ENCODE measurements around the gene GALNTL6.

Gene GALNTL6

DNA sequence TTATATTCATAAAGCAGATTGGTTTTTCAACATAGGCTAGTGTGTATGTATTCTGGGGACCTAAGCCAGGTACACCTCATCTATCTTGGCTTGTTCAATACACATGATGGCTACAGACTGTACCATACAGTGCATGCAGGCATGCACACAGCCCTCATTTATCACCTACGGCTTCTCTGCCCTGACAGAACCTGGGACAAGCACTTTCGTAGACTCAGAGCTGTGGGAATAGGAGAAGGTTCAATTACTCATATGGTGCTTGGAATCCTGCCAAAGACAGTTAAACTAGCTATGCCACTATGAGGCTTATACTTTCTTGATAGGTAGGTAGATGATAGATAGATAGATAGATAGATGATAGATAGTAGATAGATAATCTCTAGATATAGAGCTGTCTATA lies 457.2 kb downstream of the GALNTL6 start:
- H3K4me1 ChIP-seq (ENCODE audit: insufficient read depth, insufficient read length) = no peaks in the 10 kb centered on the region
- no peak overlapping the region for H3K9ac ChIP-seq (ENCODE audit: insufficient read length, low read depth)
- H3K4me3 ChIP-seq (ENCODE audit: insufficient read length, low read depth) = no peak overlapping the region
- no peaks in the 10 kb centered on the region for H3K27me3 ChIP-seq (ENCODE audit: insufficient read depth, insufficient read length)
- no peaks in the 10 kb centered on the region for H3K36me3 ChIP-seq (ENCODE audit: insufficient read depth, insufficient read length, low read length)
- no peak for TF ChIP-seq ZNF274 (IDR thresholded peaks at IDR 0.05; ENCODE audit: low read depth, low read length)
- DNase-seq (ENCODE audit: low read depth, low spot score) = no peak
- no peaks in the 10 kb centered on the region for H3K9me3 ChIP-seq (ENCODE audit: insufficient read depth, low read length)

DNA sequence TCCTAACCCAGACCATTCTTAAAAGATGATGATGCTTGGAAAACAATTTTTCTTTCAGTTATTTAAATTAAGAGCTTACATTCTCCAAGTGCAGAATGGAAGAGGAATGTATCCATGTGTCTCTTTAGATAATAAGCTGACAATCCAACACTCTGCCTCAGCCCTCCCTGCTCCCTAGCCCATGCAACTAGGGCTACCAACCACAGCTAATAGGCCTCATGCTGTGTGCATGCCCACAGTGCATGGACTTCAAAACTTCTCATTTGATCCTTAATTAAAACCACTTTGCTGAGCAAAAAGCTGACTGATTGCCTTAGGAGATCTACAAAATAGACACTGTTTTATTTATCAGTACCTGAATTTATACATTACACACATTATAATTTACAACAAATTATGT lies 473.9 kb downstream of the GALNTL6 start:
- TF ChIP-seq YY1 (IDR thresholded peaks at IDR 0.05; ENCODE audit: insufficient read depth, insufficient read length) (no peak), SUZ12 (IDR thresholded peaks at IDR 0.05; ENCODE audit: extremely low read depth, insufficient read depth, insufficient read length) (no peak), ZNF274 (IDR thresholded peaks at IDR 0.05; ENCODE audit: low read depth, low read length) (no peak)
- H3K9me3 ChIP-seq (ENCODE audit: insufficient read depth, low read length) = no peaks in the 10 kb centered on the region
- H3K4me1 ChIP-seq (ENCODE audit: insufficient read depth, insufficient read length) = no peaks in the 10 kb centered on the region
- H3K27me3 ChIP-seq (ENCODE audit: insufficient read depth, insufficient read length) = no peaks in the 10 kb centered on the region
- no peak overlapping the region for H3K9ac ChIP-seq (ENCODE audit: insufficient read length, low read depth)
- no peak for DNase-seq (ENCODE audit: low read depth, low spot score)
- no peaks in the 10 kb centered on the region for H3K36me3 ChIP-seq (ENCODE audit: insufficient read depth, insufficient read length, low read length)
- H3K4me3 ChIP-seq (ENCODE audit: insufficient read length, low read depth) = no peak overlapping the region

DNA sequence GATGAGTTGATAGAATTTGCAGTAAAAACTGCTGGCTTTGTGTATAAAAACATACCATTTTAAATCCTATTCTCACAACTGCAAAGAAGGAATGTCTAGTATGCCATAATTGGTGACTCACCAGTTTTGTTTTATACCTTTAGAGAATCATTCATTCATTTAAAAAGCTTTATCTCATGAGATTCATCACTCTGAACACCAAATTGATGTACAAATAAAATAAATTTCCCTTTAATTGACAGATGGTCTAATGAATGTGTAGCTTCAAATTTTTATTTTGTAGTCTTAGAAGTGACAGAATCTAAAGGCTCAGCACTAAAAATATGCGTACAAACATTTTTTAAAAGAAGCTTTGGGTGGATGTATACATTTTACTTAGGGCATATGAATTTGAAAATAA lies 492.5 kb downstream of the GALNTL6 start:
- Histone ChIP-seq H3K9ac (ENCODE audit: insufficient read length, low read depth) (no peak overlapping the region), H3K9me3 (ENCODE audit: insufficient read depth, low read length) (no peaks in the 10 kb centered on the region), H3K4me3 (ENCODE audit: insufficient read length, low read depth) (no peak overlapping the region), H3K27me3 (ENCODE audit: insufficient read depth, insufficient read length) (no peaks in the 10 kb centered on the region), H3K36me3 (ENCODE audit: insufficient read depth, insufficient read length, low read length) (no peaks in the 10 kb centered on the region), H3K4me1 (ENCODE audit: insufficient read depth, insufficient read length) (no peaks in the 10 kb centered on the region)
- DNase-seq (ENCODE audit: low read depth, low spot score) = no peak
- TF ChIP-seq SUZ12 (IDR thresholded peaks at IDR 0.05; ENCODE audit: extremely low read depth, insufficient read depth, insufficient read length) = no peak
- TF ChIP-seq YY1 (IDR thresholded peaks at IDR 0.05; ENCODE audit: insufficient read depth, insufficient read length) = no peak
- no peak for TF ChIP-seq ZNF274 (IDR thresholded peaks at IDR 0.05; ENCODE audit: low read depth, low read length)

DNA sequence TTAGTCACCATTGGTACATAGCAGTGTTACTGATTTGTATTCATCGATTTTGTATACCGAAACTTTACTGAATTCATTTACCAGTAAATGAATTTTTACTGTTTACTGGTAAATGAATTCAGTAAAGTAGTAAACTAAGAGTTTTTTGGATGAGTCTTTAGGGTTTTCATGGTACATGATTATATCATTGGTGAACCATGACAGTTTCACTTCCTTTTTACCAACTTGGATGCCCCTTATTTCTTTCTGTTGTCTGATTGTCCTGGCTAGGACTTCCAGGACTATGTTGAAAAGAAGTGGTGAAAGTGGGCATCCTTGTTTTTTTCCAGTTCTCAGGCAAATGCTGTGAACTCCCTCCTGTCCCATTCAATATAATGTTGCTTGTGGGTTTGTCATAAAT lies 494.9 kb downstream of the GALNTL6 start:
- no peaks in the 10 kb centered on the region for H3K9me3 ChIP-seq (ENCODE audit: insufficient read depth, low read length)
- H3K4me1 ChIP-seq (ENCODE audit: insufficient read depth, insufficient read length) = no peaks in the 10 kb centered on the region
- DNase-seq (ENCODE audit: low read depth, low spot score) = no peak
- H3K27me3 ChIP-seq (ENCODE audit: insufficient read depth, insufficient read length) = no peaks in the 10 kb centered on the region
- no peak for TF ChIP-seq SUZ12 (IDR thresholded peaks at IDR 0.05; ENCODE audit: extremely low read depth, insufficient read depth, insufficient read length)
- no peak for TF ChIP-seq YY1 (IDR thresholded peaks at IDR 0.05; ENCODE audit: insufficient read depth, insufficient read length)
- no peak for TF ChIP-seq ZNF274 (IDR thresholded peaks at IDR 0.05; ENCODE audit: low read depth, low read length)
- H3K36me3 ChIP-seq (ENCODE audit: insufficient read depth, insufficient read length, low read length) = no peaks in the 10 kb centered on the region
- no peak overlapping the region for H3K4me3 ChIP-seq (ENCODE audit: insufficient read length, low read depth)
- no peak overlapping the region for H3K9ac ChIP-seq (ENCODE audit: insufficient read length, low read depth)

DNA sequence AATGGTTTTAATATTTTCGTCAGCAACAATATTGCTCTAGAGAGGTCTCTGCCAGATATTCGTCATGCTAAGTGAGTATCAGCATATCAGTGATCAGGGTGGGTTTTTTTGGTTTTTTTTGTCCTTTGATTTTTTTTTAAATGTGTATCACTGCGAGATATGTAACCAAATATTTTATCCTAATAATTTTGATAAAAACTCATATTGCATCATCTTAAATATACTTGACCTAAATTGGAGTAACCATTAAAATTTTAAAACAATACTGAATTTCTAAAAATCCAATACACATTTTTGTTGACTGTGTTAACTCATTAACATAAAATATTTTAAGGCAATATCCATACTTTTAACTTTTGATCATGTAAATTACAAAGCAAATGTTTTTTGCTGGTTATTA lies 498.5 kb downstream of the GALNTL6 start:
- H3K36me3 ChIP-seq (ENCODE audit: insufficient read depth, insufficient read length, low read length) = no peaks in the 10 kb centered on the region
- no peak overlapping the region for H3K4me3 ChIP-seq (ENCODE audit: insufficient read length, low read depth)
- no peak overlapping the region for H3K9ac ChIP-seq (ENCODE audit: insufficient read length, low read depth)
- no peak for TF ChIP-seq ZNF274 (IDR thresholded peaks at IDR 0.05; ENCODE audit: low read depth, low read length)
- TF ChIP-seq YY1 (IDR thresholded peaks at IDR 0.05; ENCODE audit: insufficient read depth, insufficient read length) = no peak
- no peak for TF ChIP-seq SUZ12 (IDR thresholded peaks at IDR 0.05; ENCODE audit: extremely low read depth, insufficient read depth, insufficient read length)
- no peak for DNase-seq (ENCODE audit: low read depth, low spot score)
- no peaks in the 10 kb centered on the region for H3K27me3 ChIP-seq (ENCODE audit: insufficient read depth, insufficient read length)
- no peaks in the 10 kb centered on the region for H3K4me1 ChIP-seq (ENCODE audit: insufficient read depth, insufficient read length)
- no peaks in the 10 kb centered on the region for H3K9me3 ChIP-seq (ENCODE audit: insufficient read depth, low read length)

DNA sequence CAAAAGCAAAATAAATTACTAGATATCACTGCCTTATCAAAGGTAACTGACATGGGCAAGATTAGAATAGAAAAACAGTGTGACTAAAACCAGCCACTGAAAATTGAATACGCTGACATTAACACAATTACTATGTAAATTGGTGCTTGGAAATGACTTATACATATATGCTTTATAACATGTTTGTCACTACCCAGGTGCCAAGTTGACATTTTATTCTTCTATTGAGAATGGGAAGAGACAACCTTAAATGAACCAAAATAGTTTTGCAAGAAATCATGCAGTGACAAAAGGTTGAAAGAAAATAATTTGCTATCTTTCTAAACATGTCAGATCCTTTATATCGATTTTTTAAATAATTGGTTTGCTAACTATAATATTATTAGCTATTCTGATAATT lies 510.1 kb downstream of the GALNTL6 start:
- TF ChIP-seq SUZ12 (IDR thresholded peaks at IDR 0.05; ENCODE audit: extremely low read depth, insufficient read depth, insufficient read length) (no peak), YY1 (IDR thresholded peaks at IDR 0.05; ENCODE audit: insufficient read depth, insufficient read length) (no peak)

DNA sequence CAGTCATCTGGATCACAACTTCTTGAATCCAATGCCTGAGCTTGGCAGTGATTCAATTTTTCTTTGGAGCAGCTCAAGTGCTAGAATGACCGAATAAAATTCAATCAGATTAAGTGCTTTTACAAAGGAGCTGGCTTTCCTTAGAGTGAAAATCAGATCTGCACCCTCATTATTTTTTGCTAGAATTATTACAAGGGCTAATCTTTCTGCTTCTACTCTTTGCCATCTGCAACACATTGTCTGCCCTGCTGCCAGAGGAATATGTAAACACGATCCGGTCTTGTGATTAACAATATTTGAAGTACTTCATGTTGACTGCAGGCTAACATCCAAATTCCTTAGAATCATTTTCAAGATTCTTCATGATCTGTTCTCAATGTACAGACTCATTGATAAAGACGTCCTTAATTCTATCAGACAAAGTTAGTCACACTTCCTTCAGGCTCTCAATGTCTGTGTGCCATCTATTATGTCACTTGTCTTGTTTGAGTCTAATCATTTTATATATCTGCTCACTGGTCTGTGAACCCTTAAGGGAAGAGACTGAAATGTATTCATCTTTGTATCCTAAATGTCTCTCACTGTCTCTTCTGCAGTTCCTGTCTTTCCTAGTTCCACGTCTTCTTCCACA lies 531.2 kb downstream of the GALNTL6 start:
- H3K27me3 ChIP-seq (ENCODE audit: insufficient read depth, insufficient read length) = no peaks in the 10 kb centered on the region
- H3K36me3 ChIP-seq (ENCODE audit: insufficient read depth, insufficient read length, low read length) = no peaks in the 10 kb centered on the region
- no peak overlapping the region for H3K4me3 ChIP-seq (ENCODE audit: insufficient read length, low read depth)
- TF ChIP-seq YY1 (IDR thresholded peaks at IDR 0.05; ENCODE audit: insufficient read depth, insufficient read length) (no peak), SUZ12 (IDR thresholded peaks at IDR 0.05; ENCODE audit: extremely low read depth, insufficient read depth, insufficient read length) (no peak), ZNF274 (IDR thresholded peaks at IDR 0.05; ENCODE audit: low read depth, low read length) (no peak)
- H3K9ac ChIP-seq (ENCODE audit: insufficient read length, low read depth) = no peak overlapping the region
- H3K4me1 ChIP-seq (ENCODE audit: insufficient read depth, insufficient read length) = no peaks in the 10 kb centered on the region
- no peaks in the 10 kb centered on the region for H3K9me3 ChIP-seq (ENCODE audit: insufficient read depth, low read length)
- DNase-seq (ENCODE audit: low read depth, low spot score) = no peak

More for the DNA sequence above, 510.1 kb downstream of the GALNTL6 start:
- Histone ChIP-seq H3K9me3 (ENCODE audit: insufficient read depth, low read length) (no peaks in the 10 kb centered on the region), H3K27me3 (ENCODE audit: insufficient read depth, insufficient read length) (no peaks in the 10 kb centered on the region), H3K4me3 (ENCODE audit: insufficient read length, low read depth) (no peak overlapping the region), H3K4me1 (ENCODE audit: insufficient read depth, insufficient read length) (no peaks in the 10 kb centered on the region), H3K36me3 (ENCODE audit: insufficient read depth, insufficient read length, low read length) (no peaks in the 10 kb centered on the region), H3K9ac (ENCODE audit: insufficient read length, low read depth) (no peak overlapping the region)
- DNase-seq (ENCODE audit: low read depth, low spot score) = no peak
